GM18520 (cell line): ENCODE results near the gene TMEM201.

Experiments used
- ATAC-seq: cut with Tn5 transposase; IDR thresholded peaks from one replicate; pipeline ENCODE4 v1.9.1; 2021; ENCODE audit not compliant: unreplicated experiment

TMEM201 gene

GRCh38 chr1:9652379-9653209 is 63.9 kb downstream of the TMEM201 start:
- no peak for ATAC-seq

GRCh38 chr1:9653210-9653490 is 64.4 kb downstream of the TMEM201 start:
- no peak for ATAC-seq

DNA sequence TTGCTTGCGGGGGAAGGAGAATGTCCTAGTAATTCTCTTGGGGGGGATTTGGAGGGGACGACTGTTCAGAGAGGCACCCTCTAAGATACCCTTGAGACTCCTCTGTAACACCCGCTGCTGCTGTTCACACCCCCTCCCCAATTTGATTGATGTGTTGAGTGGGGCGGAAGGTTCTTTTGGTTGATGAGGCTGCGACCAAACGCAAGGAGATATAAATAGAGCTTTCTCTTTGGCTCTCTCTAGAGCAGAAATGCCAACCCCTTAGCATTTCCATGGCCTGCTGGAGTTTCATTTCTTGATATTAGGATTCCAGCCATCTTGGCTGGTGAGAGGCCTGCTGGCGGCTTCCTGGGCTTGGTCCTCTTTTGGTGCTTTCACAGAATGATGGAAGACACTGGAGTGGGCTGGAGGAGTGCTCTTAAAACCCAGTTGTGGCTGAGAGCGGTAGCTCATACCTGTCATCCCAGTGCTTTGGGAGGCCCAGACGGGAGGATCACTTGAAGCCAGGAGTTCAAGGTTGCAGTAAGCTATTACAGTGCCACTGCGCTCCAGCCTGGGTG is 64.9 kb downstream of the TMEM201 start:
- no peak for ATAC-seq

- ATAC-seq = no peak
Measured at GRCh38 chr1:9654051-9654833, 65.5 kb downstream of the TMEM201 start.

GRCh38 chr1:9654834-9655723 is 66.4 kb downstream of the TMEM201 start:
- no peak for ATAC-seq

DNA sequence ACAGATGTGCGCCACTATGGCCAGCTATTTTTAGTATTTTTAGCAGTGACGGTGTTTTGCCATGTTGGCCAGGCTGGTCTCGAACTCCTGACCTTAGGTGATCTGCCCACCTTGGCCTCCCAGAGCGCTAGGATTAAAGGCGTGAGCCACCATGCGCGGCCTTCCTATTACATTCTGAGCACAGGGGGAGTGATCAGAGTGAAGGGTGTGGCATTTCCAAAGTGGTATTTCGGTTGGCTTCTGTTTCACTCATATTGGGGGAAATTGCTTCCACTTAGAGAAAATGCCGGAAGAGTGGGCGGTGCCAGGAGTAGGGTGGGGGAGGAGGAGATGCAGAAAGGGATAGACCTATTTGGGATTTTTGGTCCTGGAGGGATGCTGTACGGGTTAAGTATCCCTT is 67.1 kb downstream of the TMEM201 start:
- no peak for ATAC-seq

- no peak for ATAC-seq
Measured at GRCh38 chr1:9657521-9658032, 68.9 kb downstream of the TMEM201 start.

- no peak for ATAC-seq
Measured at GRCh38 chr1:9658199-9658598, 69.5 kb downstream of the TMEM201 start.

GRCh38 chr1:9659328-9659727 is 70.6 kb downstream of the TMEM201 start:
- ATAC-seq = no peak

- no peak for ATAC-seq
Measured at GRCh38 chr1:9663257-9663656, 74.5 kb downstream of the TMEM201 start.
